AG04449 (cell line): ENCODE measurements around the gene EPC2.

Source experiments
- CTCF ChIA-PET: fragments of 350-600 bp; formaldehyde crosslinking; extraction: SDS; loops from one replicate; lab custom pipeline; 2021; ENCODE audit warnings: antibody characterized with exemption; lab: Yijun Ruan, JAX
- POLR2A ChIA-PET: fragments of 400-600, 350-600 bp; formaldehyde crosslinking; extraction: SDS; loops from one replicate; lab custom pipeline; 2020; ENCODE audit warnings: antibody characterized with exemption, inconsistent platforms; lab: Yijun Ruan, JAX
- DNase-seq: peaks from one replicate; pipeline ENCODE4 v3.0.0-alpha.2; 2010; ENCODE audit warnings: low read depth, low spot score
- H3K4me3 ChIP-seq: 2 replicates; pipeline ENCODE4 v1.5.1; 2011; ENCODE audit warnings: low read depth, mild to moderate bottlenecking, control low read depth, low read length
- CTCF ChIP-seq: IDR thresholded peaks from one replicate; pipeline ENCODE4 v1.5.1; 2011; ENCODE audit warnings: mild to moderate bottlenecking, moderate library complexity, low read length, control low read depth, inconsistent platforms; ENCODE audit not compliant: insufficient read depth; ENCODE audit errors: missing control alignments

The EPC2 gene

GRCh38 chr2:148604927-148605326, 39.6 kb upstream of the EPC2 start:
- no peak for DNase-seq
- ChIA-PET CTCF (no interaction called here), POLR2A (no interaction called here)
- no peak overlapping the region for H3K4me3 ChIP-seq
- TF ChIP-seq CTCF = no peak

GRCh38 chr2:148607566-148607965, 37.0 kb upstream of the EPC2 start:
- no peak for TF ChIP-seq CTCF
- H3K4me3 ChIP-seq = no peak overlapping the region
- DNase-seq = no peak
- ChIA-PET CTCF (no interaction called here), POLR2A (no interaction called here)

GRCh38 chr2:148613231-148614013, 31.1 kb upstream of the EPC2 start:
- H3K4me3 ChIP-seq = no peak overlapping the region
- POLR2A ChIA-PET = no interaction called here
- TF ChIP-seq CTCF = no peak
- CTCF ChIA-PET = no interaction called here
- DNase-seq = no peak

- ChIA-PET POLR2A (no interaction called here), CTCF (no interaction called here)
- no peak for TF ChIP-seq CTCF
- H3K4me3 ChIP-seq = no peak overlapping the region
- DNase-seq = no peak
These were observed 30.6 kb upstream of the EPC2 start for GRCh38 chr2:148614014-148614321.

GRCh38 chr2:148614322-148615049, 30.1 kb upstream of the EPC2 start:
- ChIA-PET CTCF (no interaction called here), POLR2A (interaction anchor here (0.6 kb wide), 1 partner anchor 364 kb away, joined by 3 read pairs; no protein-coding TSS in a partner anchor)
- DNase-seq = peak; percentile 31
- TF ChIP-seq CTCF = no peak
- H3K4me3 ChIP-seq = no peak overlapping the region

GRCh38 chr2:148615381-148615841, 29.1 kb upstream of the EPC2 start:
- POLR2A ChIA-PET = interaction anchor here (0.6 kb wide), 1 partner anchor 363 kb away, joined by 3 read pairs; no protein-coding TSS in a partner anchor
- CTCF ChIA-PET = no interaction called here
- no peak overlapping the region for H3K4me3 ChIP-seq
- no peak for TF ChIP-seq CTCF
- DNase-seq = no peak
